Activated CD8-positive, alpha-beta memory T cell treated with anti-CD3 and anti-CD28 coated beads, Interleukin-2, amount 10 ng/mL, durations not matched to agents 7 days and 5 days (primary cell): Measurements from ENCODE around the gene MTHFR. TPM values are rescaled to one million over a fixed set of nuclear protein-coding genes. Genes with fewer than 3 reads are reported as not detected.

Source experiments
- ATAC-seq: fragments of 150-1000 bp; cut with Tn5 transposase; one replicate; pipeline ENCODE4 v1.10.0; 2021; ENCODE audit warnings: moderate library complexity
- CTCF ChIA-PET: fragments of 350-600 bp; sonication (Branson Sonifier 250); formaldehyde crosslinking; loops from one replicate; lab custom pipeline; 2021; ENCODE audit warnings: antibody characterized with exemption; lab: Charles Lee
- DNase-seq: peaks from one replicate; pipeline ENCODE4 v3.0.0-alpha.2; 2020
- H3K27ac Mint-ChIP-seq: one replicate; pipeline ENCODE4 v1.8.0; 2021; ENCODE audit warnings: mild to moderate bottlenecking, mixed read lengths
- H3K27me3 Mint-ChIP-seq: one replicate; pipeline ENCODE4 v1.8.0; 2021; ENCODE audit warnings: mixed read lengths
- H3K36me3 Mint-ChIP-seq: one replicate; pipeline ENCODE4 v1.8.0; 2021; ENCODE audit warnings: mild to moderate bottlenecking, mixed read lengths
- H3K4me1 Mint-ChIP-seq: one replicate; pipeline ENCODE4 v1.8.0; 2021; ENCODE audit warnings: mixed read lengths
- H3K4me3 Mint-ChIP-seq: one replicate; pipeline ENCODE4 v1.8.0; 2021; ENCODE audit warnings: mild to moderate bottlenecking, moderate library complexity, mixed read lengths
- H3K9me3 Mint-ChIP-seq: one replicate; pipeline ENCODE4 v1.8.0; 2022; ENCODE audit warnings: low read depth, mixed read lengths
- total RNA-seq, 2 experiments: library from RNA; stranded (reverse); gene quantifications; one replicate each; pipeline ENCODE4 v1.2.3, GENCODE V29; 2021

Gene MTHFR
- total RNA-seq, 2 experiments from 2014 or later, result 24.1 to 30.0 TPM

- CTCF ChIA-PET, result interaction anchor here (1.0 kb wide), 1 partner anchor 130 kb away, joined by 3 read pairs; no protein-coding TSS in a partner anchor
- DNase-seq, result no peak
- Mint-ChIP-seq H3K36me3 (no peaks in the 10 kb centered on the region), H3K4me3 (no peak overlapping the region), H3K9me3 (no peaks in the 10 kb centered on the region), H3K27ac (no peak overlapping the region), H3K4me1 (no peaks in the 10 kb centered on the region), H3K27me3 (no peaks in the 10 kb centered on the region)
- no peak for ATAC-seq
Observed at GRCh38 chr1:11779715-11780379, 25.9 kb downstream of the MTHFR start.

GRCh38 chr1:11778844-11779623 lies 26.7 kb downstream of the MTHFR start:
- Mint-ChIP-seq H3K27me3 (peaks cover 3% of the 10 kb centered on the region), H3K4me3 (no peak overlapping the region), H3K9me3 (no peaks in the 10 kb centered on the region), H3K36me3 (no peaks in the 10 kb centered on the region), H3K27ac (no peak overlapping the region), H3K4me1 (no peaks in the 10 kb centered on the region)
- DNase-seq (no peak), ATAC-seq (no peak)
- CTCF ChIA-PET, result no interaction called here

GRCh38 chr1:11778336-11778735 lies 27.4 kb downstream of the MTHFR start:
- no peaks in the 10 kb centered on the region for H3K9me3 Mint-ChIP-seq
- no peak for ATAC-seq
- H3K4me3 Mint-ChIP-seq, result no peak overlapping the region

GRCh38 chr1:11777658-11778322 lies 28.0 kb downstream of the MTHFR start:
- Mint-ChIP-seq H3K4me1 (no peaks in the 10 kb centered on the region), H3K27me3 (peaks cover 3% of the 10 kb centered on the region), H3K4me3 (no peak overlapping the region), H3K27ac (no peak overlapping the region), H3K36me3 (no peaks in the 10 kb centered on the region), H3K9me3 (no peaks in the 10 kb centered on the region)
- no peak for ATAC-seq
- CTCF ChIA-PET, result interaction anchor here (1.4 kb wide), 1 partner anchor 13 kb away, joined by 3 read pairs; no protein-coding TSS in a partner anchor
- no peak for DNase-seq

More at GRCh38 chr1:11778336-11778735, 27.4 kb downstream of the MTHFR start:
- Mint-ChIP-seq H3K27ac (no peak overlapping the region), H3K27me3 (peaks cover 3% of the 10 kb centered on the region), H3K4me1 (no peaks in the 10 kb centered on the region), H3K36me3 (no peaks in the 10 kb centered on the region)
- no peak for DNase-seq
- CTCF ChIA-PET, result interaction anchor here (1.4 kb wide), 1 partner anchor 14 kb away, joined by 3 read pairs; no protein-coding TSS in a partner anchor

GRCh38 chr1:11774753-11775152 lies 31.0 kb downstream of the MTHFR start:
- Mint-ChIP-seq H3K4me1 (no peaks in the 10 kb centered on the region), H3K4me3 (no peak overlapping the region), H3K9me3 (no peaks in the 10 kb centered on the region), H3K27me3 (peaks cover 6% of the 10 kb centered on the region), H3K36me3 (no peaks in the 10 kb centered on the region), H3K27ac (no peak overlapping the region)
- DNase-seq (no peak), ATAC-seq (no peak)
- CTCF ChIA-PET, result no interaction called here

GRCh38 chr1:11772458-11772857 lies 33.3 kb downstream of the MTHFR start:
- Mint-ChIP-seq H3K36me3 (no peaks in the 10 kb centered on the region), H3K27ac (no peak overlapping the region), H3K27me3 (peaks cover 6% of the 10 kb centered on the region), H3K9me3 (no peaks in the 10 kb centered on the region), H3K4me3 (no peak overlapping the region), H3K4me1 (no peaks in the 10 kb centered on the region)
- no peak for DNase-seq
- no peak for ATAC-seq
- CTCF ChIA-PET, result no interaction called here

GRCh38 chr1:11771481-11772043 lies 34.2 kb downstream of the MTHFR start:
- Mint-ChIP-seq H3K27ac (no peak overlapping the region), H3K36me3 (no peaks in the 10 kb centered on the region), H3K27me3 (peaks cover 6% of the 10 kb centered on the region), H3K9me3 (no peaks in the 10 kb centered on the region), H3K4me1 (no peaks in the 10 kb centered on the region), H3K4me3 (no peak overlapping the region)
- ATAC-seq, result no peak
- CTCF ChIA-PET, result no interaction called here
- DNase-seq, result no peak

GRCh38 chr1:11770011-11770410 lies 35.8 kb downstream of the MTHFR start:
- CTCF ChIA-PET, result no interaction called here
- Mint-ChIP-seq H3K36me3 (no peaks in the 10 kb centered on the region), H3K27me3 (peaks cover 10% of the 10 kb centered on the region)

GRCh38 chr1:11769274-11769673 lies 36.5 kb downstream of the MTHFR start:
- Mint-ChIP-seq H3K27me3 (peaks cover 8% of the 10 kb centered on the region), H3K36me3 (no peaks in the 10 kb centered on the region), H3K9me3 (no peaks in the 10 kb centered on the region), H3K4me1 (no peaks in the 10 kb centered on the region), H3K4me3 (no peak overlapping the region), H3K27ac (no peak overlapping the region)
- CTCF ChIA-PET, result no interaction called here
- ATAC-seq (no peak), DNase-seq (no peak)

More at GRCh38 chr1:11770011-11770410, 35.8 kb downstream of the MTHFR start:
- H3K9me3 Mint-ChIP-seq, result no peaks in the 10 kb centered on the region
- no peak for DNase-seq
- H3K4me3 Mint-ChIP-seq, result no peak overlapping the region
- no peaks in the 10 kb centered on the region for H3K4me1 Mint-ChIP-seq
- ATAC-seq, result no peak
- no peak overlapping the region for H3K27ac Mint-ChIP-seq

- CTCF ChIA-PET, result no interaction called here
- Mint-ChIP-seq H3K36me3 (no peaks in the 10 kb centered on the region), H3K4me1 (no peaks in the 10 kb centered on the region), H3K27ac (no peak overlapping the region), H3K9me3 (no peaks in the 10 kb centered on the region), H3K4me3 (no peak overlapping the region), H3K27me3 (peaks cover 7% of the 10 kb centered on the region)
- DNase-seq (no peak), ATAC-seq (no peak)
Observed at GRCh38 chr1:11768821-11769220, 36.9 kb downstream of the MTHFR start.

GRCh38 chr1:11767922-11768704 lies 37.7 kb downstream of the MTHFR start:
- ATAC-seq (no peak), DNase-seq (no peak)
- Mint-ChIP-seq H3K36me3 (no peaks in the 10 kb centered on the region), H3K4me1 (no peaks in the 10 kb centered on the region), H3K27me3 (peaks cover 11% of the 10 kb centered on the region), H3K9me3 (no peaks in the 10 kb centered on the region), H3K27ac (no peak overlapping the region), H3K4me3 (no peak overlapping the region)
- CTCF ChIA-PET, result interaction anchor here (0.6 kb wide), 1 partner anchor 14 kb away, joined by 3 read pairs; no protein-coding TSS in a partner anchor

GRCh38 chr1:11766429-11766776 lies 39.4 kb downstream of the MTHFR start:
- peaks cover 23% of the 10 kb centered on the region for H3K27me3 Mint-ChIP-seq
- CTCF ChIA-PET, result interaction anchor here (0.7 kb wide), 1 partner anchor 19 kb away, joined by 3 read pairs; no protein-coding TSS in a partner anchor
- no peak for ATAC-seq

More at GRCh38 chr1:11766429-11766776, 39.4 kb downstream of the MTHFR start:
- DNase-seq, result no peak
- no peak overlapping the region for H3K4me3 Mint-ChIP-seq
- H3K36me3 Mint-ChIP-seq, result no peaks in the 10 kb centered on the region
- H3K9me3 Mint-ChIP-seq, result no peaks in the 10 kb centered on the region
- peaks cover 8% of the 10 kb centered on the region for H3K4me1 Mint-ChIP-seq
- no peak overlapping the region for H3K27ac Mint-ChIP-seq
